ENCODE results near the gene TOMM6. TPM values are rescaled to one million over a fixed set of nuclear protein-coding genes. Genes with fewer than 3 reads are reported as not detected.

TOMM6 gene
- total and polyA plus RNA-seq, 4 donors = 48.2 to 123 (median 86.1) TPM

- TF ChIP-seq, protein P1, sequence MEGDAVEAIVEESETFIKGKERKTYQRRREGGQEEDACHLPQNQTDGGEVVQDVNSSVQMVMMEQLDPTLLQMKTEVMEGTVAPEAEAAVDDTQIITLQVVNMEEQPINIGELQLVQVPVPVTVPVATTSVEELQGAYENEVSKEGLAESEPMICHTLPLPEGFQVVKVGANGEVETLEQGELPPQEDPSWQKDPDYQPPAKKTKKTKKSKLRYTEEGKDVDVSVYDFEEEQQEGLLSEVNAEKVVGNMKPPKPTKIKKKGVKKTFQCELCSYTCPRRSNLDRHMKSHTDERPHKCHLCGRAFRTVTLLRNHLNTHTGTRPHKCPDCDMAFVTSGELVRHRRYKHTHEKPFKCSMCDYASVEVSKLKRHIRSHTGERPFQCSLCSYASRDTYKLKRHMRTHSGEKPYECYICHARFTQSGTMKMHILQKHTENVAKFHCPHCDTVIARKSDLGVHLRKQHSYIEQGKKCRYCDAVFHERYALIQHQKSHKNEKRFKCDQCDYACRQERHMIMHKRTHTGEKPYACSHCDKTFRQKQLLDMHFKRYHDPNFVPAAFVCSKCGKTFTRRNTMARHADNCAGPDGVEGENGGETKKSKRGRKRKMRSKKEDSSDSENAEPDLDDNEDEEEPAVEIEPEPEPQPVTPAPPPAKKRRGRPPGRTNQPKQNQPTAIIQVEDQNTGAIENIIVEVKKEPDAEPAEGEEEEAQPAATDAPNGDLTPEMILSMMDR (IDR thresholded peaks at IDR 0.05; ENCODE audit: low read depth, low read length, missing input control) = no peak
- TF ChIP-seq FOXA2 (IDR thresholded peaks at IDR 0.05) (no peak), FOXA1 (IDR thresholded peaks at IDR 0.05) (no peak), ATF3 (IDR thresholded peaks at IDR 0.05) (no peak), HNF4G (IDR thresholded peaks at IDR 0.05) (no peak), TAF1 (conservative IDR thresholded peaks at IDR 0.05) (no peak), YY1 (IDR thresholded peaks at IDR 0.05) (no peak), SP1 (IDR thresholded peaks at IDR 0.05) (no peak), RAD21 (IDR thresholded peaks at IDR 0.05) (no peak), EGR1 (IDR thresholded peaks at IDR 0.05; ENCODE audit: low read depth in 2 of 2) (no peak)
Measured at GRCh38 chr6:41746107-41746506, 41.4 kb upstream of the TOMM6 start (continued).

GRCh38 chr6:41747256-41748101 is 40.0 kb upstream of the TOMM6 start, which contains the start of gene PGC:
Gene PGC, minus strand, starts transcription at chr6:41747397. Its CDS starts 63 bp downstream, at chr6:41747334.
- Histone ChIP-seq H3K4me3 (ENCODE audit: low read depth in 1 of 3, low read length in 3 of 3) (no peak within 1 kb of the TSS), H3K9me3 (ENCODE audit: control insufficient read depth in 4 of 4, low read length in 3 of 4) (no peaks in the 10 kb centered on the region), H3K27ac (ENCODE audit: low read depth in 1 of 2, low read length in 2 of 2) (no peak within 1 kb of the TSS), H3K4me1 (ENCODE audit: control insufficient read depth in 4 of 4, insufficient read depth in 4 of 4, low read length in 3 of 4) (no peaks in the 10 kb centered on the region), H3K27me3 (ENCODE audit: control insufficient read depth in 4 of 4, insufficient read depth in 4 of 4, low read length in 3 of 4) (no peaks in the 10 kb centered on the region), H3K9ac (ENCODE audit: low read depth in 1 of 2, low read length in 2 of 2) (no peak within 1 kb of the TSS), H3K36me3 (ENCODE audit: control insufficient read depth in 4 of 4, insufficient read depth in 3 of 4, low read depth in 1 of 4, low read length in 3 of 4) (no peaks in the 10 kb centered on the region)
- WGBS = 79% methylated on average over 15 of the region's 15 CpGs
- DNase-seq (ENCODE audit: low spot score) = no peak
- TF ChIP-seq RAD21 (IDR thresholded peaks at IDR 0.05) (no peak), EGR1 (IDR thresholded peaks at IDR 0.05; ENCODE audit: low read depth in 2 of 2) (no peak), HNF4G (IDR thresholded peaks at IDR 0.05) (no peak), REST (IDR thresholded peaks at IDR 0.05) (no peak), FOXA1 (IDR thresholded peaks at IDR 0.05) (no peak), TAF1 (conservative IDR thresholded peaks at IDR 0.05) (no peak)

GRCh38 chr6:41748102-41748477 is 39.4 kb upstream of the TOMM6 start:
- no peaks in the 10 kb centered on the region for H3K9me3 ChIP-seq (ENCODE audit: control insufficient read depth in 4 of 4, low read length in 3 of 4)
- H3K27ac ChIP-seq (ENCODE audit: low read depth in 1 of 2, low read length in 2 of 2) = no peak overlapping the region
- 96% methylated on average over 6 of the region's 6 CpGs for WGBS
- TF ChIP-seq SP1 (IDR thresholded peaks at IDR 0.05) = no peak
- no peak for TF ChIP-seq NR2F2 (IDR thresholded peaks at IDR 0.05)
- TF ChIP-seq, protein P2, sequence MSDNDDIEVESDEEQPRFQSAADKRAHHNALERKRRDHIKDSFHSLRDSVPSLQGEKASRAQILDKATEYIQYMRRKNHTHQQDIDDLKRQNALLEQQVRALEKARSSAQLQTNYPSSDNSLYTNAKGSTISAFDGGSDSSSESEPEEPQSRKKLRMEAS (IDR thresholded peaks at IDR 0.05) = no peak
- TF ChIP-seq RAD21 (IDR thresholded peaks at IDR 0.05) = no peak
- no peak for TF ChIP-seq HNF4G (IDR thresholded peaks at IDR 0.05)
- TF ChIP-seq TAF1 (conservative IDR thresholded peaks at IDR 0.05) = no peak
- TF ChIP-seq FOXA1 (IDR thresholded peaks at IDR 0.05) = no peak
- no peak for TF ChIP-seq FOXA2 (IDR thresholded peaks at IDR 0.05)
- no peak for TF ChIP-seq YY1 (IDR thresholded peaks at IDR 0.05)
- TF ChIP-seq ATF3 (IDR thresholded peaks at IDR 0.05) = no peak
- TF ChIP-seq, protein P1 (IDR thresholded peaks at IDR 0.05; ENCODE audit: low read depth, low read length, missing input control) = no peak
- TF ChIP-seq REST (IDR thresholded peaks at IDR 0.05) = no peak
- no peak for TF ChIP-seq RXRA (IDR thresholded peaks at IDR 0.05)
- no peaks in the 10 kb centered on the region for H3K27me3 ChIP-seq (ENCODE audit: control insufficient read depth in 4 of 4, insufficient read depth in 4 of 4, low read length in 3 of 4)
- H3K4me3 ChIP-seq (ENCODE audit: low read depth in 1 of 3, low read length in 3 of 3) = no peak overlapping the region
- no peaks in the 10 kb centered on the region for H3K36me3 ChIP-seq (ENCODE audit: control insufficient read depth in 4 of 4, insufficient read depth in 3 of 4, low read depth in 1 of 4, low read length in 3 of 4)
- H3K9ac ChIP-seq (ENCODE audit: low read depth in 1 of 2, low read length in 2 of 2) = no peak overlapping the region
- H3K4me1 ChIP-seq (ENCODE audit: control insufficient read depth in 4 of 4, insufficient read depth in 4 of 4, low read length in 3 of 4) = no peaks in the 10 kb centered on the region
- DNase-seq (ENCODE audit: low spot score) = no peak
